ENCODE data around the gene TOX2. TPM values are rescaled to one million over a fixed set of nuclear protein-coding genes. Genes with fewer than 3 reads are reported as not detected.

The TOX2 gene
- total RNA-seq, 1 experiment from 2014 or later = 1.7 TPM

- no peak overlapping the region for H2AFZ ChIP-seq (ENCODE audit: low read length)
- H3K9me3 ChIP-seq (ENCODE audit: control insufficient read depth, low read depth, low read length) = no peaks in the 10 kb centered on the region
- no peak overlapping the region for H2BK12ac ChIP-seq (ENCODE audit: insufficient read length, low read depth, low read length)
- no peaks in the 10 kb centered on the region for H3K79me1 ChIP-seq (ENCODE audit: insufficient read depth, low read depth, low read length, poor library complexity, severe bottlenecking)
- no peak overlapping the region for H4K8ac ChIP-seq (replicated peaks; ENCODE audit: insufficient read length, low read depth, low read length)
- peaks cover 20 to 21% of the 10 kb centered on the region in 2 experiments for H3K9me3 Mint-ChIP-seq
- H3K27ac Mint-ChIP-seq = no peak overlapping the region
- H3K4ac ChIP-seq (ENCODE audit: low read depth, low read length) = no peak overlapping the region
- no peak overlapping the region for H2BK15ac ChIP-seq (ENCODE audit: low read depth, low read length)
- H4K5ac ChIP-seq (ENCODE audit: insufficient read length, low read depth, low read length) = no peak overlapping the region
- H3K4me2 ChIP-seq (ENCODE audit: insufficient read depth, insufficient read length, low read length) = no peak overlapping the region
- no peak overlapping the region for H2BK5ac ChIP-seq (ENCODE audit: insufficient read length, low read length)
- H2AK5ac ChIP-seq (ENCODE audit: insufficient read length, low read length) = no peak overlapping the region
- no peak overlapping the region for H2BK120ac ChIP-seq (ENCODE audit: low read depth, low read length, poor library complexity, severe bottlenecking)
- H3K36me3 Mint-ChIP-seq (ENCODE audit: insufficient read depth in 1 of 3, low read depth in 3 of 3) = peaks cover 0 to 17% (median 5%) of the 10 kb centered on the region in 3 experiments; a peak in 6 of 7 replicates
- no peak overlapping the region for H3K9ac ChIP-seq (ENCODE audit: extremely low read depth, insufficient read length, low read length)
- no peak for DNase-seq
- no peaks in the 10 kb centered on the region for H3K23me2 ChIP-seq (ENCODE audit: insufficient read length, low read depth, low read length, poor library complexity, severe bottlenecking)
- H3K27ac ChIP-seq (ENCODE audit: insufficient read length, low read depth, low read length) = no peak overlapping the region
- H3K23ac ChIP-seq (ENCODE audit: insufficient read length, low read depth, low read length) = no peak overlapping the region
- no peak overlapping the region for H4K91ac ChIP-seq (ENCODE audit: insufficient read length, low read depth, low read length)
- H2BK20ac ChIP-seq (ENCODE audit: low read depth, low read length, poor library complexity, severe bottlenecking) = no peak overlapping the region
- no peak overlapping the region for H3K18ac ChIP-seq (ENCODE audit: insufficient read length, low read depth, low read length)
- no peaks in the 10 kb centered on the region for H3K79me2 ChIP-seq (ENCODE audit: insufficient read depth, low read length)
- H3K4me1 ChIP-seq (ENCODE audit: insufficient read depth, low read length) = no peaks in the 10 kb centered on the region
- peaks cover 0 to under 1% of the 10 kb centered on the region in 2 experiments; a peak in 1 of 4 replicates for H3K4me1 Mint-ChIP-seq
- no peak overlapping the region for H3K4me3 Mint-ChIP-seq
- H3K27me3 ChIP-seq (ENCODE audit: insufficient read depth, low read length) = no peaks in the 10 kb centered on the region
- H3T11ph ChIP-seq (ENCODE audit: low read length) = no peak overlapping the region
- no peak for TF ChIP-seq CTCF (conservative IDR thresholded peaks at IDR 0.05)
- H3K14ac ChIP-seq (ENCODE audit: insufficient read depth, low read length) = no peak overlapping the region
- no peak overlapping the region for H3K56ac ChIP-seq (ENCODE audit: insufficient read length, low read depth, low read length)
- no peaks in the 10 kb centered on the region for H4K20me1 ChIP-seq (ENCODE audit: control insufficient read depth, insufficient read depth, insufficient read length)
- no CpG with 5 or more reads among the region's 7 CpGs for WGBS (ENCODE audit: extremely low coverage, insufficient read length, low lambda C conversion rate)
- peaks cover 30% of the 10 kb centered on the region for H3K27me3 Mint-ChIP-seq (ENCODE audit: low read depth)
These were observed 190.3 kb downstream of the TOX2 start for GRCh38 chr20:44104798-44105517.
